HuH-7.5 (cell line): ENCODE data around the gene RPL38.

Source experiments
- DNase-seq: peaks from one replicate; pipeline ENCODE4 v3.0.0; 2011; ENCODE audit warnings: low spot score

RPL38 gene

DNA sequence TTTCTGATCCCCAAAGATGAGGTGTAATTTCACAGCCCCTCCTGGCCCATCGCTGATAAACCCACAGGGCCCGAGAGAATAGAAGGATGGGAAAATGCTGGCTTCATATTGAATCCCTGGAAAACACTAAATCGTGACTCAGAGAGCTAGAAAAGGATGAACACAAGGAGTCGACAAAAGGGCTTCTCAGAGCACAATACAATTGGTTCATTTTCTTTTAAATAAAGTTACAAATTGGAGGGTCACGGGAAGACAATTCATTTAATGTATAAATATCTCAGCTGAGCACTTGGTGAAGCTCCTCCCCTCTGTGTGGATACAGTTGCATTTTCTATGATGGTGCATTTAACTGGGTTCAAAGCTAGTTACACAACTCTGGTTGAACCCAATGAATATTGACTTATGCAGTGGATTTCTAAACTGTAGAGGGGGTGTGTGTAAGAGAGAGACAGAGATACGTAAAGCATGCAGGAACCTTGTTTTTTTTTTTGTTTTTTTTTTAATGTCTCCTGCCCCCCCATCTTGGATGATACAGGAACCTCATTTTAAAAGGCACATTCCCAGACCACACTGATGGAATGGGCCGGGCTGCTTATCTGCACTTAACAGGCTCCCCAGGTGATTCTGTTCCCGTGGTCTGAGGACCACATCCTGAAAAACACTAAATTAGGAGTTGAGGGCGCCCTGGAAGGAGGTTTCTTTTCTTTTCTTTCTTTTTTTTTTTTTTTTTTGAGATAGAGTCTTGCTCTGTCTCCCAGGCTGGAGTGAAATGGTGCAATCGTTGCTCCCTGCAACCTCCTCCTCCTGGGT lies 24.0 kb downstream of the RPL38 start:
- DNase-seq = no peak

DNA sequence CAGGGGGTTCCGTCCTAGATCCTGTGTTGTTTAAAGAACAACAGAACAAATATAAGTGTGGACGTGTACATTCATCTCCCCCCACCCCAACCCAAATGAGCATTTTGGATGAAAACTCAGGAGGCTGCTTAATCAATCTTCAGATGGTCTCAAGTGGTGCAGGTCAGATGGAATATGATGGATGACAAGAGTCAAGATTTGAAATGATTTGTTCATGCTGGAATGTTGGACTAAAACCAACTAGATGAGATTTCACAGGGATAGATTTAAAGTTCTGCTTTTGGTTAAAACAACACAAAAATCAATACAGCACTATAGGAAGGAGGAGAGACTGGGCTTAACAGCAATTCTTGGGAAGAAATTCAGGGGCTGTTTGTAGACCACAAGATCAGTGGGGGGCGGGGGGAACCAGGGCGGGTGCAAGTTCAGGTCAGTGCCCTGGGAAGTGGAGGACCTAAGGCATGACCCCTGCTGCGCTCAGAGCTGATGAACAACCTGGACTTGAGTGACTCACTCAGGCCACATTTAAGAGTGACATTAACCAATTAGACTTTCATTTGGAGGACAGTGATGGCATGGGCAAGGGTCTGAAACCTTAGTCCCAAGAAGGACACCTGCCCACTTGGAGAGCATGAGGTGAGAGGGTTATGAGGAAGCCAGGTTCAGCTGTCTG lies 25.0 kb downstream of the RPL38 start:
- no peak for DNase-seq

DNA sequence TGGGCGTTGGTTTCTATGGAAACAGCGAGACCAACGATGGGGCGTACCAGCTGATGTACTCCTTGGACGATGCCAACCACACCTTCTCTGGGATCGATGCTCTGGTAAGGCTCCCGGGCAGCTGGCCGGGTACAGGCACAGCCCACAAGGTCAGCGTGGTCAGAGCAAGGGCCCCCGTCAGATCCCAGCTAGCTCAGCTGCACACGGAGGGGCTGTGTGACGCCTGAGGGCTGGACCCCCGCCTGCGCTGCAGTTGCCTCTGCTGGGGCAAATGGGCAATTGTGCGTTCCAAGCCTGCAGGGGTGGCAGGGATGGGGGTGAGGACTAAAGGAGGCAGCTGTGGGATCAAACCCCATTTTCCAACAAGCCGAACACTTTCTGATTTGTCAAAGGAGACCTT lies 27.4 kb downstream of the RPL38 start:
- DNase-seq = no peak

DNA sequence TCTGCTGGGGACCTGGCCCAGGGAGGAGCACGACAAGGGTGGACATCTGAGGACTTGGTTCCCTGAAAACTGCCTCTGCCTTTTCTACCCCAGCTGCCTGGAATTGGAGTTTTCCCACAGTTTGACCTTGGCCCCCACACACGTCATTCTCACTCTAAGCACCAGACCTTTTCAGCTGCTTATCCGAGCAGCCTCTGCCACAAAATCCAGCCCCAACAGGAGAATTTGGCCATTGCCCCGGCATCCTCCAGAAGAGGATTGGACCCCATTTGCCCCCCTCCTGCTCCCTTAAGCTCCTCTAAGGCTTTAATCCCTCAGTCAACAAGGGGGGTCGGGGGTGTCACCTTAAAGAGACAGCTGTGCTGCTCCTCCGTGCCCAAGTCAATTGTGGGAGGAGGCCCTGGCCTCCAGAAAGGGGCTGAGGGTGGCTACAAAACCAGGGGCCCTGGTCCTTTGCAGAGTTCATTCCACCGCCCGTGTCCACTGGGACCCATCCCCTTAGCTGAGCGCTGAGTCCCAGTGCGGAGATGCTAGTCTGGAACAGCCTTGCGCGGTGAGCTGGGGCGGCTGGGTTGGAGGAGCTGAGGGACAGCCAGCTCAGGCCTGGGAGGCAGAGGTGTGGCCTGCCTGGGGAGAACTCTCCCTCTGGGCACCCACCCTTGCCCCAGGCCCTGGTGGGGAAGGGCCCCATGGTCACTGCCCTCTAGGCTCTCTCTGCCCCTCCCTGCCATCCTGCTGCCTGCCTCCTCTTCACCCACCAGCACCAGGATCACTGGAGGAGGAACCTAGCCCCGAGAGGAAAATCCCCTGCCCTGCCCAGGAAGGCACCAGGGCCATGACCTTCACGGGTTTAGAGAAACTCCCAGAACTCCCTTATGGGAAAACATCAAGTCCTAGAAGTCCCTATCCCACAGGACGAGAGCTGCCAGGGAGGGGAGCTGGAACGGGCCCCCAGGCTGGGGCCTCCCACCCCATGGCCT lies 28.7 kb downstream of the RPL38 start:
- DNase-seq = no peak

DNA sequence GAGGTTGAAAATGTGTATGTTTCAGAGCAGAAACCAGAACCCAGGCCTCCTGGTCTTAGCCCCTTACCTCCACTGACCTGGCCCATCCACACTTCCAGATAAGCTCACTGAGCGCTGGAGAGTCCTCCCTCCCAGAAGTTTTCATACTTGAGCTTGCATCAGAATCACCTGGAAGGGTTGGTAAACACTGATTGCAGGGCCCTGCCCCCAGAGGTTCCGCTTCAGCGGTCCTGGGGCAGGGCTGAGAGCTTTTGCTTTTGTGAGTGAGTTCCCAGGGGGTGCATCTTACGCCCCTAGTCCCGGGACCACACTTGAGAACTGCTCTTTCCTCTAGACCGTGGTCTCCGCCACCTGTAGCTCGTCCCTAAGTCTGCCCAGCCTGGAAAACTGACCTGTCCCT lies 30.5 kb downstream of the RPL38 start:
- DNase-seq = no peak

DNA sequence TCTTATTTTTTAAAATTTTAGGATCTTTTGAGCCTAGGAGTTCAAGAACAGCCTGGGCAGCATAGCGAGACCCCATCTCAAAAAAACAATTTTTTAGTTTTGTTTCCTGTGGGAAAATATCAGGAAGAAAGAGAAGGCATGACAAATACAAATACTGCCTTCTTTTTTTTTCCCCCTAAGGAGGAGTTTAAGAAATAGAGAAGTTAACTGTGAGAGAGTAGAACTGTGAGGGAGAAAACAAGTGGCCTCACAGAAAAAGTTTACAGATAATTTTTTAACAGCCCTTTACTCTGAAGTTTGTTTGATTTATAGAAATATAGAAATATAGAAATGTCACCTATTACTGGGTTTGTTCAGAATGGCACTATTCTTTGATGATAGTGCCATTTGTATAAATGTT lies 31.0 kb downstream of the RPL38 start:
- DNase-seq = no peak

DNA sequence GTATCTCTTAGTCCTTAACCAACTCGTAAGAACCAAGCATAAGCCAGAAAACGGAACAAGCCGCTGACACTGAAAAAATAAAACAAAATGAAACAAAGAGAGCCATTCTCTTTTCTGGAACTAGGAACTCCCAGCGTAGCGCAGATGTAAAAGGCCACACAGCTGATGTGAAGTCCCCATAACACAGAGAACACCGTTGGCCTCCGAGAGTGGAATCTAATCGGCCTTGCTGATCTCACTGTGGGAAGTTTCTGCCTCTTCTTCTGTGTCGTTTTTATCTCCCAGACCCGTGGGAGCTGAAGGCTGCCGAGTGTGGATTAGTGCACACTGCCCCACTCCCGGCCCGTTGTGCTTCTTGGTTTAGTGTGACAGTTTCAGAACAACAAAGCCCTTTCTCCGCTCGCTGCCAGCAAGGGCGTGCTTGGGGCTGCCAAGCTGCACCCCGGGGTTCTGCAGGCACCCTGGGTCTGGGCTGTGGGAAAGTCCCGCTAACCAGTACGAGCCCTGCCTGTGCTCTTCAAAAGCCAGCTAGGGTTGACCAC lies 31.6 kb downstream of the RPL38 start:
- no peak for DNase-seq

DNA sequence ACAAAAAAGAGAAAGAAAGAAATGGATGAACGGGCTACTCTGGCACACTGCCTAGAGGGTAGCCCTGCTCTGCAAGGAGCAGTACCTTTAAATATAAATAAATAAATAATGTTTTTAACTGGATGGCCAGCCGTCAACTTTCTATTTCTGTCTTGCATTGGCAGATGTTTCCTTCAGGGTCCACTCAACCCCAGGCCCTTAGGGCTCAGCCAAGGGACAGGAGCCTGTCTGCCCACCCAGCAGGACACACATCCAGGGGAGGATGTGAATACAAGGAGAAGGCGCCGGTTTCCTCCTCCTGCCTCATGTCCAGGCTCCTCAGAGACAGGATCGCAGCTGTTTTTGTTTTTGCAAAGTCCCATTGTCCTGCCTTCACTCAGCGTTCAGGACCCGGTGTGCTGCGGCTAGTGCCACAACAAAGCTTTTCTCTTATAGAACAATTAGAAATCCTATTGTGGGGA lies 32.5 kb downstream of the RPL38 start:
- no peak for DNase-seq

DNA sequence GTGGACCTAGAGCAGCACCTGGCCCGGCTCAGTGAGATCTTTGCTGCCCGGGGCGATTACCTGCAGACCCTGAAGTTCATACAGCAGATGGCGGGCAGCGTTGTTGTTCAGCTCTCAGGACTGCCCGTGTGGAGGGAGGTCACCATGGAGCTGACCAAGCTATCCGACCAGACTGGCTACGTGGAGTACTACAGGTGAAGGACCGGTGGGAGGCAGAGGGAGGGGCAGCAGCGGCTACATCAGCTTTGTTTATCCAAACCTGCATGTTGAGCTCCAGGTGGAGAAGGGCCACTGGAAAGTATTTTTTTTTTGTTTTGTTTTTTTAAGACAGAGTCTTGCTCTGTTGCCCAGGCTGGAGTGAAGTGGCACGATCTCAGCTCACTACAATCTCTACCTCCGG lies 33.8 kb downstream of the RPL38 start:
- DNase-seq = no peak

DNA sequence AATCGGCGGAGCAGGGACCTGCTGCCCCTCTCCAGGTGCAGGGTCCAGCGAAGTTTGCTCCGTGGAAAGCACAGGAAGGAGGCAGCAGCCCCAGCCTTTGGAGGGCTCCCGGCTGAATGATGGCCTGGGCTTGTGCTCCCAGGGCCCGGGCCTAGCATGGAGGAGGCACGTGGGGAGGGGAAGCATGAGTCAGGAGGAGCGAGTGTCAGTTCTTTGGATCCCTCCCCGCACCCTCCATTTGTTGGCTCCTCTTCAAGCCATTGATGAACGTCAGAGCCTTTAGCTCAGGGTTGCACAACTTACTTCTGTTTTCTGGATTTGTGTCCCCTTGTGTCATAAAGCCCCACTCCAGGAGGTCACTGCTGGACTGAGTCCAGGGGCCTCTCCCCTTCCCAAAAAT lies 35.7 kb downstream of the RPL38 start:
- DNase-seq = no peak

DNA sequence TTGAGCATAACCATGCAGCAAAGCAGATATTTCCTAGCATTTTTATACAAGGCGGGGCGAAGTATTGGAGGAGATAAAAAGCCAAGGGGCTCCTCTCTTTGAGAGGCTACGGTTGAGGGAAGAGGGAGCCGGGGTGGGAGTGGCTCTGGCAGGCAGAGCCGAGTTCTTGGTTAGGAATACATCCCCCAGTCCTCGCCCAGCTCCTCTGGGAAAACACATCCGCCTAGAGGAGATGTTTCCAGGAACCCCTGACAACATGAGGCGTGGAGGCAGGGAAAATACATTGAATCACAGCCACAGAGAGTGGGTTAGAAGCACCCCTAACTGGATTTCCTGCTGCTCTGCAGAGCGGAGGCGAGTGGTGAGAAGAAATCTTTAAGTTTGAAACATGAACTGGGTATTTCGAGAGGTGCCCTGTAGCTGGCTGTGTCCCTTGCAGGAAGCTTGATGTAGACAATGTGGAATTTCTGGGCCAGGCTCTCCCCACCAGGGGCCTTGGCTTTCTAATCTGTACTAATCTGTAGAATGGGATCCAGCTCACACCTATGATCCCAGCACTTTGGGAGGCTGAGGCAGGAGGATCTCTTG lies 37.2 kb downstream of the RPL38 start:
- DNase-seq = no peak

DNA sequence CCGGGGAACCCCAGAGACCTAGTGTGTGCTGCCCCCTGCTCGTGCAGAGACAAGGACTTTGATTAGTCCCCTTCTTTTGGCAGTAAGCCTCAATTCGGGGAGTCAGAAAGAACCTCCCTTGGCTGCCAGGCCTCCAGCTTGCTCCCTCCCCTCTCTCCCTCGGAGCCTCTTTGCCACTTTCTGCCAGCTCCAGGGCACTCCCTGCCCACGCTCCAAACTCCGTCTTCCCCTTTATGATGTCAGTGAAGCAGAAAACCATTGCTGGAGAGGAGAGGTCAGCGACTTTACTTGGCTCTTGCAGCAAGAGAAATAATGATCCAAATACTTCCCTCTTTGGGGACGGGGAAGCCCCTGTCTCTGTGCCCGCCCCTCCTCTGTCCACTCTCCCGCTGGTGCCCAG lies 38.0 kb downstream of the RPL38 start:
- DNase-seq = no peak

DNA sequence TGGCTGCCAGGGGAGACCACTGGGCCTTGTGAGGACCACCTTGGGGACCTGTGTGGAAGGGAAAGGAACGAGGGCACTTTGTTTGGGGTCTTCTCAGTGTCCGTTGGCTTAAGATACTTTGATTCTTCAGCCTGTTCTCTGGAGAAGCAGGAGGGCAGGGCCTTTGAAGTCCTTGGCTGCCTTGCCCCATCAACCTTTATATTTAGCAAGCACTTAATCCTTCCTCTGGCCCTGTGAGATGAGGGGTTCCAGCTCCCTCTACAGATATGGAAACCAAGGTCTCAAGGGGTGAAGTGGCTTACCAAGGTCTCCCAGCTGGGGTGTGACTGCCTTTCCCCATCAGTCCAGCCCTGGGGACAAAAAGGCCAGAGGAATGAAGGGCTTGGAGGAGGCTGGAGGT lies 38.4 kb downstream of the RPL38 start:
- no peak for DNase-seq

DNA sequence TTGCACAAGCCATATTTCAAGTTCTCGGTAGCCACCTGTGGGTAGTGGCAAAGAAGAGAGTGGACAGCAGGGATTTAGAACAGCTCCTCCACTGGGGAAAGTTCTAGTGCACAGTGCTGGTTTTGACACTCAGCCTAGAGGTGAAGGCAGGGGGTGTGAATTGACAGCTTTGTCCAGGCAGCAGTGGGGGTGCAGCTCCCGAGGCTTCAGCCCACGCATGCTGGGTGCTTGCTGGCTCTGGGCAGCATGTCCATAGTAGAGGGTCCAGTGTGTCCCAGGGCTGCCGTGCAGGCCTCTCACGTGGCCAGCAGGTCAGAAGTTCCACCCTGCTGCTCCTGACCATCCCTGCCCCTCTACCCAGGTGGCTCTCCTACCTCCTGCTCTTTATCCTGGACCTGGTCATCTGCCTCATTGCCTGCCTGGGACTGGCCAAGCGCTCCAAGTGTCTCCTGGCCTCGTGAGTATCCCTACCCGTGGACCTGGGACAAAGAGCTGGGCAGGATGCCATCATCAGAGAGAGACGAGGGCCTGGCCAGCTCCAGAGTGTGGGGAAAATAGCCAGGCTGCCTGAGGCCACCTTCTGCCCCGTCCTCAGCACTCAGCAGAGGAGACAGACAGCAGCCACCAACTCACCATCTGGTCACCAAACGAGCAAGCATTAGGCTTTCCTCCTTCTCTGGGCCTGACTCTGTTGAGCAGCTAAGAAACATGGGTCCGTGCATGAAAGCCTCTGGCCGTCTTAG lies 39.7 kb downstream of the RPL38 start:
- DNase-seq = no peak

DNA sequence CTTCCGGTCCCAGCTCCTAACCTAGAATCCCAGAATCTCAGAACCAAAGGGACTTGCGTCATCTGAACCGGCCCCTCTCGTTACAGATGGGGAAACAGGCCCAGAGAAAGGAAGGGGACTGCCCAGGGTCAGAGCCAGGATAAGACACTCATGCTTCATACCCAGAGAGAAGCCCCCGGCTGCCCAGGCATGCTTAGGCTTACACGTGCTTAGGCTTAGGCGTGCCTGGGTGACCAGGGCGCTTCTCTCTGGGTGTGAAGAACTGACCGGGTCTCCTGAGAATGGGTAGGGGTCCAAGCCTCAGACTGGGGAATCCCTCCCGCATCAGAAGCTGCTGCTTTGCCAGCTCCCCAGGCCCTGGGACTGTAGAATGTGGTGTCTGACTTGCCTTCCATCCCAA lies 40.6 kb downstream of the RPL38 start:
- no peak for DNase-seq

DNA sequence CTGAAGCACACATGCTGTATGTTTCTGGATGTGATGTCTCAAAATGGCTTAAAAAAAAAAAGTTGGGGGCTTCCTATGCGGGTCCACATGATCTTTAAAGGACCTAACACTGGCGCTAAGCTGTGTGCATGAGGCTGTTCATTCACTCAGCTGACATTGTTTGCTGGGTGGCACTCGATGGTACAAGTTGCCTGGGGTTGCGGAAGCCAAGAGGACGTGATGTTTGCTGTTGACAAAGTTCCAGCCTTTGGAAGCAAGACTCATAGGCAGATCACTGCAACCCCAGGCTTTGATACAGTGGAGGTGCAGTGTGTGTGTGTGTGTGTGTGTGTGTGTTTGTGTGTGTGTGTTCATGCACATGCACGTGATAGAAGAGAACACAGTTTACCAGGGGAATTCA lies 41.1 kb downstream of the RPL38 start:
- no peak for DNase-seq

DNA sequence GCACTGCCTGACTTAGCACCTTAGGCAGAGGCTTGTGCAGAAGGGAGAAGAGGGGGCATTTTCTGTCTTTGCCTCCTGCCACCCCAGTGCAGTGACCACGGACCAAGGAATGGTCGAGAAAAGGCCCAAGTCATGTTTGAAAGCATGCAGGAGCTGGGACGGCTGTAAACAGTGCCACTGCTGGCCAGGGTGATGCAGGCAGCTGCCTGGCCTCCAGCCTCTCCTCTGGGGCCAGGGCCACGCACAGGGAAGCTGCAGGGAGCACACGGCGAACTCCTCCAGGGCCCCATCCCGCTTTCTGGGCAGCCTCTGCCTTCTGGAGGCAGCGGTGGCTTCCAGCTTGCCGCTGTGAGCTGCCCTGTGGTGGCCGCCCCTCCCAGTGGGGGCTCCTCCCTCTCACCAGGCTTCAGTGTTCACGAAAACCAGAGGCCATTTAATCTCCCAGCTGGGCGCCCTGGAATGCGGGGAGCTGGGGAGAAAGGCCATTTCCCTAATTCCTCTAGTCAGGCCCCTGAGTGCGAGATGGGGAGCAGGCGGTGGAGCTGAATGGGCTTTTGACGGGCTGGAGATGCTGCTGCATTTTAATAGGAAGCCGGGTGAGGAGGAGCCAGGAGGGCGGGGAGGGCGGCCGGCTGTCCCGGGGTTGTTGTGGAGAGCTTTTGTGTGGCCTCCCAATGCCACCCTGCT lies 41.8 kb downstream of the RPL38 start:
- DNase-seq = no peak

DNA sequence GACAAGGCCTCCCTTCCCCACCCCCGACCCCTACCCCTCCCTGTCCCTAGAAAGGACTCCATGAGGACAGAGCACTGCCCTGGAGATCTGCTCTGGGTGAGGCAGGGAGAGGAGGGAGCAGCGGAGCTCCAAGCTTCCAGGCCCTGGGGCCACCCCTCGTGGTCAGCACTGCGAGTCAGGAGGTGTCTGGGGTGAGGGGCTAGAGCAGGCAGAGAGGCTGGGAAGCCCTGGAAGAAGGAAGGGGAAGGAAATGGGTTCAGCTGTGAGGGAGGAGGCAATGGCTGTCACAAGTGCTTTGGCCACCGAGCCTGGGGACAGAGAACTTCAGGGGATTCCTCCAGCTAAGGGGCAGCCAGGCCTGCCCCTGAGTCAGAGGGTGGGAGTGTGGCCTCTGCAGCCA lies 42.4 kb downstream of the RPL38 start:
- DNase-seq = no peak

DNA sequence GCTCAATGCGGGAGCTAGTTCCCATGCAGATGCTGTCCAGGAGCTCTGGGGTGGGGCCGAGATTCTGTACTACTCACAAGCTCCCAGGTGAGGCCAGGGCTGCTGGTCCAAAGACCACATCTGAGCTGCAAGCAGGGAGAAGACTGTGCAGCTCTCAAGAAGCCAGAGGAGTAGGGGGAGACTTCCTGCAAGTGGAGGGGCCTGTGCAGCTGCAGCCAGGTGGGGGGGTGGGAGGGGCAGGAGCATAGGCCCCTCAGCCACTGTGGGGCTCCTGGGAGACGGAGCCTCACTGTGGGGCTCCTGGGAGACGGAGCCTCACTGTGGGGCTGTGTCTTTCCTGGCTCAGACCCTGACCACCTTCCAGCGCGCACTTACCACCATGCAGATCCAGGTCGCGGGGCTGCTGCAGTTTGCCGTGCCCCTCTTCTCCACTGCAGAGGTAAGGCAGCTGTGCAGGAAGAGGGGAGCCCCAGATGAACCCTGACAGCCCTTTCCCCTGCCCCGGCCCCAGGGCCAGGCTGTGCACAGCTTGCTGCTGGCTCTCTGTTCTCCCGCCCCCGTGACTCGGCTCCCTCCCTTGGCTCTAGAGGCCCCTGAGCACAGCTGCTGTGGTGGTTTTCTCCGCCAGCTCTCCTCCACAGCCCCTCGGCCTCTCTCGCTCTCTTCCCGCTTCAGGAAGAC lies 46.3 kb downstream of the RPL38 start:
- no peak for DNase-seq
